ENCODE measurements around the gene DKKL1.

DKKL1 gene

GRCh38 chr19:49337267-49338022 lies 26.2 kb upstream of the DKKL1 start:
- no peak for DNase-seq (ENCODE audit: extremely low spot score, insufficient read length, low read depth)
- FAIRE-seq: no peak

- FAIRE-seq (no peak), DNase-seq (ENCODE audit: extremely low spot score, insufficient read length, low read depth) (no peak)
These were observed 25.5 kb upstream of the DKKL1 start for GRCh38 chr19:49338023-49338677.

- no peak for DNase-seq (ENCODE audit: extremely low spot score, insufficient read length, low read depth)
- no peak for FAIRE-seq
These were observed 24.9 kb upstream of the DKKL1 start for GRCh38 chr19:49338691-49339300.

- FAIRE-seq: no peak
These were observed 24.2 kb upstream of the DKKL1 start for GRCh38 chr19:49339301-49340068.

GRCh38 chr19:49340069-49340864 lies 23.4 kb upstream of the DKKL1 start:
- DNase-seq (ENCODE audit: extremely low spot score, insufficient read length, low read depth) (peak; percentile 96), FAIRE-seq (peak; percentile 98)

More at GRCh38 chr19:49339301-49340068, 24.2 kb upstream of the DKKL1 start:
- no peak for DNase-seq (ENCODE audit: extremely low spot score, insufficient read length, low read depth)

- DNase-seq (ENCODE audit: extremely low spot score, insufficient read length, low read depth) (no peak), FAIRE-seq (no peak)
These were observed 22.6 kb upstream of the DKKL1 start for GRCh38 chr19:49340865-49341718.

GRCh38 chr19:49342291-49342721 lies 21.4 kb upstream of the DKKL1 start:
- DNase-seq (ENCODE audit: extremely low spot score, insufficient read length, low read depth) (no peak), FAIRE-seq (no peak)

GRCh38 chr19:49343123-49343522 lies 20.6 kb upstream of the DKKL1 start:
- DNase-seq (ENCODE audit: extremely low spot score, insufficient read length, low read depth) (no peak), FAIRE-seq (no peak)

GRCh38 chr19:49344505-49345423 lies 18.9 kb upstream of the DKKL1 start:
- no peak for FAIRE-seq
- DNase-seq (ENCODE audit: extremely low spot score, insufficient read length, low read depth): no peak

GRCh38 chr19:49347191-49347590 lies 16.5 kb upstream of the DKKL1 start:
- FAIRE-seq (no peak), DNase-seq (ENCODE audit: extremely low spot score, insufficient read length, low read depth) (no peak)

GRCh38 chr19:49347835-49348234 lies 15.8 kb upstream of the DKKL1 start:
- FAIRE-seq (peak; percentile 71), DNase-seq (ENCODE audit: extremely low spot score, insufficient read length, low read depth) (no peak)

GRCh38 chr19:49348305-49349189 lies 15.1 kb upstream of the DKKL1 start:
- DNase-seq (ENCODE audit: extremely low spot score, insufficient read length, low read depth) (no peak), FAIRE-seq (no peak)

- FAIRE-seq: no peak
These were observed 14.1 kb upstream of the DKKL1 start for GRCh38 chr19:49349567-49349966.

GRCh38 chr19:49355909-49356353 lies 7.7 kb upstream of the DKKL1 start:
- FAIRE-seq: no peak
- DNase-seq (ENCODE audit: extremely low spot score, insufficient read length, low read depth): no peak

More at GRCh38 chr19:49349567-49349966, 14.1 kb upstream of the DKKL1 start:
- no peak for DNase-seq (ENCODE audit: extremely low spot score, insufficient read length, low read depth)

- DNase-seq (ENCODE audit: extremely low spot score, insufficient read length, low read depth) (no peak), FAIRE-seq (no peak)
These were observed 7.3 kb upstream of the DKKL1 start for GRCh38 chr19:49356382-49356781.

GRCh38 chr19:49357186-49357585 lies 6.5 kb upstream of the DKKL1 start:
- FAIRE-seq (no peak), DNase-seq (ENCODE audit: extremely low spot score, insufficient read length, low read depth) (no peak)
